Activated naive CD4-positive, alpha-beta T cell treated with anti-CD3 and anti-CD28 coated beads, Interleukin-2, amount 50 U/mL, for 24 hours (primary cell): ENCODE measurements around the gene POTEF.
"Not testable (repeated sequence)": the region's sequence is repeated elsewhere in the genome, so short reads cannot be mapped to it uniquely, and the experiment has no call there.

Experiments
- H3K27ac Mint-ChIP-seq: one replicate; pipeline ENCODE4 v1.8.0; 2021; ENCODE audit warnings: mild to moderate bottlenecking, mixed read lengths
- H3K27me3 Mint-ChIP-seq: one replicate; pipeline ENCODE4 v1.8.0; 2021; ENCODE audit warnings: mixed read lengths
- H3K36me3 Mint-ChIP-seq: one replicate; pipeline ENCODE4 v1.8.0; 2021; ENCODE audit warnings: mixed read lengths
- H3K4me1 Mint-ChIP-seq: one replicate; pipeline ENCODE4 v1.8.0; 2021; ENCODE audit warnings: mixed read lengths
- H3K4me3 Mint-ChIP-seq: one replicate; pipeline ENCODE4 v1.8.0; 2021; ENCODE audit warnings: mild to moderate bottlenecking, mixed read lengths
- H3K9me3 Mint-ChIP-seq: one replicate; pipeline ENCODE4 v1.8.0; 2021; ENCODE audit warnings: mixed read lengths

The POTEF gene

GRCh38 chr2:130155956-130156623 is 27.1 kb upstream of the POTEF start:
- H3K27ac Mint-ChIP-seq, H3K4me3 Mint-ChIP-seq, H3K4me1 Mint-ChIP-seq, H3K9me3 Mint-ChIP-seq, H3K27me3 Mint-ChIP-seq, H3K36me3 Mint-ChIP-seq: not testable (repeated sequence)

- Mint-ChIP-seq H3K27ac (peak overlapping the region; percentile 31), H3K36me3 (no peaks in the 10 kb centered on the region), H3K27me3 (no peaks in the 10 kb centered on the region), H3K4me1 (no peaks in the 10 kb centered on the region), H3K9me3 (no peaks in the 10 kb centered on the region), H3K4me3 (no peak overlapping the region)
These were observed 26.0 kb upstream of the POTEF start for GRCh38 chr2:130154773-130155765.

GRCh38 chr2:130154423-130154770 is 25.4 kb upstream of the POTEF start:
- H3K36me3 Mint-ChIP-seq, H3K27me3 Mint-ChIP-seq, H3K4me1 Mint-ChIP-seq, H3K9me3 Mint-ChIP-seq, H3K27ac Mint-ChIP-seq, H3K4me3 Mint-ChIP-seq: not testable (repeated sequence)

GRCh38 chr2:130153721-130154422 is 24.9 kb upstream of the POTEF start:
- H3K27me3 Mint-ChIP-seq, H3K36me3 Mint-ChIP-seq, H3K9me3 Mint-ChIP-seq, H3K27ac Mint-ChIP-seq, H3K4me1 Mint-ChIP-seq, H3K4me3 Mint-ChIP-seq: not testable (repeated sequence)

- Mint-ChIP-seq H3K4me3 (no peak overlapping the region), H3K9me3 (no peaks in the 10 kb centered on the region), H3K27ac (no peak overlapping the region), H3K27me3 (no peaks in the 10 kb centered on the region), H3K4me1 (no peaks in the 10 kb centered on the region), H3K36me3 (no peaks in the 10 kb centered on the region)
These were observed 24.0 kb upstream of the POTEF start for GRCh38 chr2:130152816-130153595.

GRCh38 chr2:130152136-130152815 is 23.3 kb upstream of the POTEF start:
- H3K4me3 Mint-ChIP-seq, H3K36me3 Mint-ChIP-seq, H3K9me3 Mint-ChIP-seq, H3K27ac Mint-ChIP-seq, H3K27me3 Mint-ChIP-seq, H3K4me1 Mint-ChIP-seq: not testable (repeated sequence)

GRCh38 chr2:130151145-130151512 is 22.1 kb upstream of the POTEF start:
- H3K4me1 Mint-ChIP-seq, H3K27me3 Mint-ChIP-seq, H3K9me3 Mint-ChIP-seq, H3K27ac Mint-ChIP-seq, H3K36me3 Mint-ChIP-seq, H3K4me3 Mint-ChIP-seq: not testable (repeated sequence)

GRCh38 chr2:130150181-130151144 is 21.4 kb upstream of the POTEF start:
- no peaks in the 10 kb centered on the region for H3K9me3 Mint-ChIP-seq
- peaks cover 2% of the 10 kb centered on the region for H3K27me3 Mint-ChIP-seq
- no peak overlapping the region for H3K4me3 Mint-ChIP-seq
- no peaks in the 10 kb centered on the region for H3K36me3 Mint-ChIP-seq
- H3K4me1 Mint-ChIP-seq = no peaks in the 10 kb centered on the region
- H3K27ac Mint-ChIP-seq = no peak overlapping the region

- H3K4me1 Mint-ChIP-seq, H3K4me3 Mint-ChIP-seq, H3K36me3 Mint-ChIP-seq, H3K27ac Mint-ChIP-seq, H3K9me3 Mint-ChIP-seq, H3K27me3 Mint-ChIP-seq: not testable (repeated sequence)
These were observed 19.5 kb upstream of the POTEF start for GRCh38 chr2:130148515-130148914.

- not testable (repeated sequence) for H3K9me3 Mint-ChIP-seq, H3K4me1 Mint-ChIP-seq, H3K27ac Mint-ChIP-seq, H3K27me3 Mint-ChIP-seq, H3K36me3 Mint-ChIP-seq
- peak within 1 kb of the TSS; percentile 82 for H3K4me3 Mint-ChIP-seq
These were observed 16.0 kb upstream of the POTEF start, which contains the start of gene CCDC74B for GRCh38 chr2:130145006-130145414. Gene CCDC74B, minus strand, starts transcription at chr2:130145112. Its CDS starts 116 bp downstream, at chr2:130144996.

GRCh38 chr2:130143266-130144039 is 14.4 kb upstream of the POTEF start:
- peak overlapping the region; percentile 79 for H3K4me3 Mint-ChIP-seq
- H3K9me3 Mint-ChIP-seq, H3K27ac Mint-ChIP-seq, H3K27me3 Mint-ChIP-seq, H3K4me1 Mint-ChIP-seq, H3K36me3 Mint-ChIP-seq: not testable (repeated sequence)

GRCh38 chr2:130142396-130143265 is 13.6 kb upstream of the POTEF start:
- H3K4me1 Mint-ChIP-seq, H3K27ac Mint-ChIP-seq, H3K36me3 Mint-ChIP-seq, H3K27me3 Mint-ChIP-seq, H3K9me3 Mint-ChIP-seq: not testable (repeated sequence)
- H3K4me3 Mint-ChIP-seq = peak overlapping the region; percentile 79
